KMS-11 (cell line): ENCODE data around the gene NOP56.

Experiments used
- H2AFZ ChIP-seq: fragments of 200-600 bp; sonication (generic); 2 replicates; pipeline ENCODE4 v1.6.1; 2016; ENCODE audit warnings: antibody characterized with exemption, mixed run types, low read depth
- H3K27ac ChIP-seq: fragments of 200-600 bp; sonication (generic); 2 replicates; pipeline ENCODE4 v1.6.1; 2016; ENCODE audit warnings: mild to moderate bottlenecking, mixed run types
- H3K27me3 ChIP-seq: fragments of 200-600 bp; sonication (generic); 2 replicates; pipeline ENCODE4 v1.6.1; 2017; ENCODE audit warnings: mild to moderate bottlenecking, low read depth, mixed run types, moderate library complexity; ENCODE audit not compliant: insufficient read depth
- H3K36me3 ChIP-seq: fragments of 200-600 bp; sonication (generic); 2 replicates; pipeline ENCODE4 v1.6.1; 2017; ENCODE audit warnings: mild to moderate bottlenecking, mixed run types; ENCODE audit not compliant: insufficient read depth
- H3K4me1 ChIP-seq: fragments of 200-600 bp; sonication (generic); 2 replicates; pipeline ENCODE4 v1.6.1; 2016; ENCODE audit warnings: mild to moderate bottlenecking, low read depth, mixed run types; ENCODE audit not compliant: poor library complexity, severe bottlenecking
- H3K4me2 ChIP-seq: fragments of 200-600 bp; sonication (generic); 2 replicates; pipeline ENCODE4 v1.7.0; 2016; ENCODE audit warnings: mild to moderate bottlenecking, mixed run types
- H3K4me3 ChIP-seq: fragments of 200-600 bp; sonication (generic); IDR thresholded peaks from 2 replicates; pipeline ENCODE4 v1.6.1; 2017; ENCODE audit warnings: low read depth, low read length, mixed read lengths; ENCODE audit not compliant: insufficient read depth
- H3K79me2 ChIP-seq: fragments of 200-600 bp; sonication (generic); 2 replicates; pipeline ENCODE4 v1.6.1; 2016; ENCODE audit warnings: low read depth, mixed run types; ENCODE audit not compliant: insufficient read depth
- H3K9ac ChIP-seq: fragments of 200-600 bp; sonication (generic); 2 replicates; pipeline ENCODE4 v1.6.1; 2016; ENCODE audit warnings: mild to moderate bottlenecking, mixed run types
- H4K20me1 ChIP-seq: fragments of 200-600 bp; sonication (generic); 2 replicates; pipeline ENCODE4 v1.6.1; 2016; ENCODE audit warnings: mild to moderate bottlenecking, mixed run types; ENCODE audit not compliant: insufficient read depth
- TF ChIP-seq, protein P1 (sequence below): fragments of 200-600 bp; sonication (generic); conservative IDR thresholded peaks from 2 replicates; pipeline ENCODE4 v1.6.1; 2017; ENCODE audit warnings: low read depth, mild to moderate bottlenecking, antibody characterized with exemption, low read length, moderate library complexity, mixed read lengths

Gene NOP56

DNA sequence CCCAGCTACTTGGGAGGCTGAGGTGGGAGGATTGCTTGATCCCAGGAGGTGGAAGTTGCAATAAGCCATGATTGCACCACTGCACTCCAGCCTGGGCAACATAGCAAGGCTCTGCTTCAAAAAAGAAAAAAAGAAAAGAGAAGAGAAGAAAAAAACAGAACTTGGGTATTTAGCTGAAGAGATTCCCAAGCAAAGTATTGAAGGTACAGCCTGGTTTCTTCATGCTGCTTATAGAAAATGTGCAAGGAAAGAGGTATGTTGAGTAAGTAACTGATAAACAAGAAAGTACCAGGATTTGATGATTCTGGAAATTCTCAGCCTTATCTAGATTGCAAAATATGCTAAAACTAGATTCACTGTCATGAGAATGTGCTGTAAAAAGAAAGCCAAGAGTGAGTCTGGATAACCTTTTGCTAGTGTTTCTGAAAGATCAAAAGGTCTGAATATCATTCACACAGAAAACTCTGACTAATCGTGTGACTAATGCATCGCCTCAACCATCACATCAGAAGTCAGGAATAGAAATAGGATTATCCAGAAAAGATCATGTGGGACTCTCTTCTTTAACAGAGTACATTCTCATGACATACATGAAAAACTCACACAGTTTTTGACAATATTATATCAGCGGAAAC is 32.4 kb upstream of the NOP56 start:
- H3K27me3 ChIP-seq, result no peaks in the 10 kb centered on the region
- H3K79me2 ChIP-seq, result no peaks in the 10 kb centered on the region
- no peaks in the 10 kb centered on the region for H3K4me1 ChIP-seq
- no peak overlapping the region for H3K9ac ChIP-seq
- H3K4me2 ChIP-seq, result no peak overlapping the region
- no peaks in the 10 kb centered on the region for H4K20me1 ChIP-seq
- H3K36me3 ChIP-seq, result no peaks in the 10 kb centered on the region
- H3K27ac ChIP-seq, result no peak overlapping the region
- H2AFZ ChIP-seq, result no peak overlapping the region
- no peak overlapping the region for H3K4me3 ChIP-seq
- TF ChIP-seq, protein P1, sequence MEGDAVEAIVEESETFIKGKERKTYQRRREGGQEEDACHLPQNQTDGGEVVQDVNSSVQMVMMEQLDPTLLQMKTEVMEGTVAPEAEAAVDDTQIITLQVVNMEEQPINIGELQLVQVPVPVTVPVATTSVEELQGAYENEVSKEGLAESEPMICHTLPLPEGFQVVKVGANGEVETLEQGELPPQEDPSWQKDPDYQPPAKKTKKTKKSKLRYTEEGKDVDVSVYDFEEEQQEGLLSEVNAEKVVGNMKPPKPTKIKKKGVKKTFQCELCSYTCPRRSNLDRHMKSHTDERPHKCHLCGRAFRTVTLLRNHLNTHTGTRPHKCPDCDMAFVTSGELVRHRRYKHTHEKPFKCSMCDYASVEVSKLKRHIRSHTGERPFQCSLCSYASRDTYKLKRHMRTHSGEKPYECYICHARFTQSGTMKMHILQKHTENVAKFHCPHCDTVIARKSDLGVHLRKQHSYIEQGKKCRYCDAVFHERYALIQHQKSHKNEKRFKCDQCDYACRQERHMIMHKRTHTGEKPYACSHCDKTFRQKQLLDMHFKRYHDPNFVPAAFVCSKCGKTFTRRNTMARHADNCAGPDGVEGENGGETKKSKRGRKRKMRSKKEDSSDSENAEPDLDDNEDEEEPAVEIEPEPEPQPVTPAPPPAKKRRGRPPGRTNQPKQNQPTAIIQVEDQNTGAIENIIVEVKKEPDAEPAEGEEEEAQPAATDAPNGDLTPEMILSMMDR, result no peak

DNA sequence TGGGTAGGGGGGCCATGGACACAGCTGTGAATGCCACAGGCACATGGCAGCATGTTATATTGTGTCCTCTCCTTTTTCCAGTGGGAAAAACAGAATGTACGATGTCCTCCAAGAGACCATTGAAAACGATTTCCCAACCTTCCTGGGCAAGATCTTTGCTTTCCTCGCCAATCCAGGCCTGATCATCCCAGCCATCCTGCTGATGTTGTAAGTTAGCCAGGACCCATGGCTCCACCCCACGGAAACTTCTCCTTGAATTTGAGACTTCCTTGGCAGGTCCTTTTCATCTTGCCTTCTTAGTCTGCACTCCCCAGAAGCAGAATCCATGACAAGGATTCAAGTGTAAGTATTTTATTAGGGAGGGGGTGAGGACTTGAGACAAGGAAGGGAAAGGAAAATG is 28.2 kb upstream of the NOP56 start:
- H4K20me1 ChIP-seq, result no peaks in the 10 kb centered on the region
- TF ChIP-seq, protein P1, result no peak
- no peaks in the 10 kb centered on the region for H3K79me2 ChIP-seq
- H3K27me3 ChIP-seq, result no peaks in the 10 kb centered on the region
- H3K9ac ChIP-seq, result no peak overlapping the region
- H3K4me3 ChIP-seq, result no peak overlapping the region
- no peak overlapping the region for H3K27ac ChIP-seq
- H3K36me3 ChIP-seq, result no peaks in the 10 kb centered on the region
- no peak overlapping the region for H2AFZ ChIP-seq
- no peaks in the 10 kb centered on the region for H3K4me1 ChIP-seq
- no peak overlapping the region for H3K4me2 ChIP-seq

DNA sequence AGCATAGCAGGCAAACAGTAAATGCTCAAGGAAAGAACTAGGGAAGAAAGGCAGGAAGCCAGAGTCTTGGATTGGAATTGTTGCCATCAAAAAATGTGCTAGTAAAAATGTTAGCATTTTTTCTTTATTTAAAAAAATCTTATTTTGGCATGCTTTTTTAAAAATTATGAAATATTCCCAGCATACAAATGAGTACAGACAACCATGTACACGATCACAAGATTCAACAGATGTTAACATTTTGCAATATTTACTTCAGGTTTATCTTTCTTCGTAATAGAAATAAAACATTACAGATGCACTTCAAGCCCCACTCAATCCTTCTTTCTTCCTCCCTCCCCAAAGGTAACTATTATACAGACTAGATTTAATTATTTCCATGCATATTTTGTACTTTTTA is 27.4 kb upstream of the NOP56 start:
- H3K79me2 ChIP-seq, result no peaks in the 10 kb centered on the region
- no peak overlapping the region for H2AFZ ChIP-seq
- H3K27ac ChIP-seq, result no peak overlapping the region
- H3K36me3 ChIP-seq, result no peaks in the 10 kb centered on the region
- H3K4me3 ChIP-seq, result no peak overlapping the region
- no peak overlapping the region for H3K9ac ChIP-seq
- H3K4me2 ChIP-seq, result no peak overlapping the region
- TF ChIP-seq, protein P1, result no peak
- H3K27me3 ChIP-seq, result no peaks in the 10 kb centered on the region
- no peaks in the 10 kb centered on the region for H3K4me1 ChIP-seq
- no peaks in the 10 kb centered on the region for H4K20me1 ChIP-seq

DNA sequence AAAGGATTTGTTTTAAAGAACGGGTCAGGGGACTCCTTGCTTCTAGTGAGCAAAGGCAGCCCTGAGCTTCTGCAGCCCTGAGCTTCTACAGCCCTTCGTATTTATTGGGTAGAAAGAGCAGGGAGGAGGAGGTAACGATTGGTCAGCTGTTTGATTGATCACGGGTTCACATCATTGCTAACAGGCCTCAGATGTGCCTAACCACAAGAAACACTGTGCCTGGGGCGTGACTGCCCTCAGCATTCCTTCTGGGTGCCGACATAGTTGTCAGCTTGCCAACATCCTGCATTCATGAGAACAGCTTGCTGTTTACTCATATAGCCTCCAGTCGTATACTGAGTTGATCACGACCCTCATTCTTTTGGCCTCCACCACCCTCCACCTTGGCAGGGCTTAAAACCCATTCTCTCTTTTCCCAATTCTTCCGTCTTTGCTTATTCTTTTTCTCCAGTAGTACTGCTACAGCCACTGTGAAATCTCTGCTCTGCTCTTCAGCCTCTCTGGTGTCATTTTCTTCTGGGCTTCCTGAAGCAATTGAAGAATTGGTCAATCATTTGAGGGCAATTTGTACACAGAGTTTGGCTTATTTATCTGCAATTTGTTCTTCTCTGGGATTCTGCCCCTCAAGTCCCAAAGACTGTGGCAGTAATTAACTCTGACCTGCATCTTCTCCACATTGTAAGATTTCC is 25.4 kb upstream of the NOP56 start:
- no peak overlapping the region for H3K4me2 ChIP-seq
- H3K27ac ChIP-seq, result no peak overlapping the region
- H2AFZ ChIP-seq, result no peak overlapping the region
- no peaks in the 10 kb centered on the region for H3K36me3 ChIP-seq
- TF ChIP-seq, protein P1, result no peak
- no peak overlapping the region for H3K4me3 ChIP-seq
- H3K79me2 ChIP-seq, result no peaks in the 10 kb centered on the region
- no peaks in the 10 kb centered on the region for H3K27me3 ChIP-seq
- H3K9ac ChIP-seq, result no peak overlapping the region
- no peaks in the 10 kb centered on the region for H3K4me1 ChIP-seq
- no peaks in the 10 kb centered on the region for H4K20me1 ChIP-seq
